ENCODE results near the gene BABAM2.

Gene BABAM2

GRCh38 chr2:28338046-28338817 lies 447.7 kb downstream of the BABAM2 start:
- no peak overlapping the region for H3K4me3 ChIP-seq (ENCODE audit: low read depth, low read length)
- no peak for TF ChIP-seq CTCF (conservative IDR thresholded peaks at IDR 0.05; ENCODE audit: low read depth, low read length)
- DNase-seq (ENCODE audit: low read depth), result peak; percentile 94

GRCh38 chr2:28338831-28339321 lies 448.3 kb downstream of the BABAM2 start:
- no peak overlapping the region for H3K4me3 ChIP-seq (ENCODE audit: low read depth, low read length)
- TF ChIP-seq CTCF (conservative IDR thresholded peaks at IDR 0.05; ENCODE audit: low read depth, low read length), result no peak
- DNase-seq (ENCODE audit: low read depth), result no peak

GRCh38 chr2:28339516-28340175 lies 449.1 kb downstream of the BABAM2 start:
- H3K4me3 ChIP-seq (ENCODE audit: low read depth, low read length), result no peak overlapping the region
- no peak for DNase-seq (ENCODE audit: low read depth)
- no peak for TF ChIP-seq CTCF (conservative IDR thresholded peaks at IDR 0.05; ENCODE audit: low read depth, low read length)

GRCh38 chr2:28340312-28341202 lies 450.0 kb downstream of the BABAM2 start:
- peak; percentile 30 for TF ChIP-seq CTCF (conservative IDR thresholded peaks at IDR 0.05; ENCODE audit: low read depth, low read length)
- no peak for DNase-seq (ENCODE audit: low read depth)
- H3K4me3 ChIP-seq (ENCODE audit: low read depth, low read length), result no peak overlapping the region

- no peak overlapping the region for H3K4me3 ChIP-seq (ENCODE audit: low read depth, low read length)
- DNase-seq (ENCODE audit: low read depth), result no peak
- TF ChIP-seq CTCF (conservative IDR thresholded peaks at IDR 0.05; ENCODE audit: low read depth, low read length), result no peak
Measured at GRCh38 chr2:28341208-28341891, 450.8 kb downstream of the BABAM2 start.
